HK-2 (cell line): ENCODE results near the gene OVAAL.
"Not testable (repeated sequence)": the region's sequence is repeated elsewhere in the genome, so short reads cannot be mapped to it uniquely, and the experiment has no call there.

Experiments used
- DNase-seq: peaks from one replicate; pipeline ENCODE4 v3.0.0-alpha.2; 2018; ENCODE audit not compliant: unreplicated experiment

OVAAL gene

GRCh38 chr1:180540697-180541594 lies 17.8 kb upstream of the OVAAL start:
- DNase-seq: no peak

DNA sequence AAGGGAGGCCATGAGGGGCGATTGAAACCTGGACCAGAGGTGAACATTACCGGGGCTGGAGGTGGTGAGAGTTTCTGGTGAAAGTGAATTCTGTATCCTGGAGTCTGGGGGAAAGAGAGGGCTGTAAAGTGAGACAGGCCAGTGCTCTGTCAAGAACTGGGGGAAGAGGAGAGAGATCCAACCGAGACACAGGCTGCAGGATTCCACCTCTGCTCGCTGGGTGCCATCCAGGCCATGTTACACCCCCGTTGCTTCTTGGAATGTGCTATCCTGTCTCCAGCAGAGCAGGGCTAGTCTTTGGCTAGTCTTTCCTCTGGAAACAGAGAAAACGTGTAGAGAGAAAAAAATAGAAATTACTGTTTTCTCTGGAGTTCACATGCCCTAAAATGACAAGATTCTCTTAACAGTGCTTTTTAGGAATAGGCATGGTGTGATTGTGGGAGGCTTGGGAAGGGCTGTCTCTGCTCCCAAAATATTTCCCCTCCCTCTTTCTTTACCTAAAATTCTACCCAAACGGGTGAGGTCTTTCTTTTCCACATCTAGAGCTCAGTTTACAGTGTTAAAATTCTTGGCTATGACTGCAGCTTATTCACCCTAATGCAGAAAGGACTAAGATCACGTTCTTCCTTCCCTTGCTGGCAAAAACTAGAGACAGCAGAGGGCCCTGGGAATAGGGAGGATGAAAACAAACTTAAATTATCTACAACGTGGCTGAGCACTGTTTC lies 16.5 kb upstream of the OVAAL start:
- no peak for DNase-seq

DNA sequence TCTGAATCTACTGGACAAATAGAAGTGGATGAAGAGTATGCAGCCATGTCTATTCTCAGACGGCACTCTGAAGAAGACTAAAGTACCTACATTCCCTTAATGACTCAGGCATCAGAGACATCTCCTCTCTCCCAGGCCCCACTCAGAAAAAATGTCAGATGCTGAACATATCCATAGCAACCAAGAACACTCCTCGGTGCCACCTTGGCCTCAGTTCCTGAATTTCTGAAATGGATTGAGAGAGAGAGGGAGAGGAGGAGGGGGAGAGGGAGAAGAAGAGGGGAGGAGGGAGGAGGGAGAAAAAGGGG lies 16.0 kb upstream of the OVAAL start:
- no peak for DNase-seq

DNA sequence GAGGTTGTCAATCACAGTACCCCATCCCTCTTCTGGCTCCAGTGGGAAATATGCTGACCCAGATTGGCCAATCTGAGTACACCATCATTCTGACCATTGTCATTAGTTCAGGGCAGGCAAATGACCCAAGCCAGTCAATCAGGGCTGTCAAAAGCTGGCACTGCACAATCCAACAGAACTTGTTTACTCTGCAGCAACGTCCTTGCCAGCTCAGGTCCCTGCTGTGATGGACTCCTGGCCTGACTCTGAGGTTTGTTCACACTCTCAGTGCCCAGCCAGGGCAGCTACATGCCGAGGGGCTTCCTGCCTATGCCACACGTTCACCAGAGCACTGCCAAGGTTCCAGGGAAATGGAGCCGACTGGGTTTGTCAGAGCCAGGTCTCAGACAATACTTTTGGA lies 14.7 kb upstream of the OVAAL start:
- DNase-seq: no peak

GRCh38 chr1:180545991-180546390 lies 12.8 kb upstream of the OVAAL start:
- no peak for DNase-seq

GRCh38 chr1:180548686-180549317 lies 10.0 kb upstream of the OVAAL start:
- DNase-seq: no peak

DNA sequence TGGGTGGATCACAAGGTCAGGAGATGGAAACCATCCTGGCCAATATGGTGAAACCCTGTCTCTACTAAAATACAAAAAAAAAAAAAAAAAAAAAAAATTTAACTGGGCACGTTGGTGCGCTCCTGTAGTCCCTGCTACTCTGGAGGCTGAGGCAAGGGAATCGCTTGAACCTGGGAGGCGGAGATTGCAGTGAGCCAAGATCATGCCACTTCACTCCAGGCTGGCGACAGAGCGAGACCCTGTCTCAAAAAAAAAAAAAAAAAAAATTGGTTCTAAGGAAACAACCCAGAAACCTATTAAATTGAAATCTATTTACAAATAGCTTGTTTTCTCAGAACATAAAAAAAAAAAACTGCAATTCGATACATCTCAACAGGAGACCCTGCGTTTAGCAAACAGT lies 9.0 kb upstream of the OVAAL start:
- not testable (repeated sequence) for DNase-seq

GRCh38 chr1:180550241-180550640 lies 8.5 kb upstream of the OVAAL start:
- DNase-seq: no peak

GRCh38 chr1:180551997-180552396 lies 6.8 kb upstream of the OVAAL start:
- DNase-seq: no peak

DNA sequence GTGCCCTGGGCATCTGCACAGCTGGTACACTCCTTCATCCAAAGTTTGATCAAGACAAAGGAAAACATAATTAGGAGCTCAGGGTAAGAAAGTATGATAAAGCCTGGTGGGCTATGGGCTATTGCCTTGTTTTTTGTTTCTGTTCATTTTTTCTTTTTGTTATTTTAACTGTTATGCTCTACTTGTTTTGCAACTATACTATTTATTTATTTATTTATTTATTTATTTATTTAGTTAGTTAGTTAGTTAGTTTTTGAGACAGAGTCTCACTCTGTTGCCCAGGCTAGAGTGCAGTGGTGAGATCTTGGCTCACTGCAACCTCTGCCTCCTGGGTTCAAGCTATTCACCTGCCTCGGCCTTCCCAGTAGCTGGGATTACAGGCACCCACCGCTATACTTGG lies 5.7 kb upstream of the OVAAL start:
- DNase-seq: not testable (repeated sequence)

GRCh38 chr1:180555411-180555810 lies 3.4 kb upstream of the OVAAL start:
- no peak for DNase-seq

DNA sequence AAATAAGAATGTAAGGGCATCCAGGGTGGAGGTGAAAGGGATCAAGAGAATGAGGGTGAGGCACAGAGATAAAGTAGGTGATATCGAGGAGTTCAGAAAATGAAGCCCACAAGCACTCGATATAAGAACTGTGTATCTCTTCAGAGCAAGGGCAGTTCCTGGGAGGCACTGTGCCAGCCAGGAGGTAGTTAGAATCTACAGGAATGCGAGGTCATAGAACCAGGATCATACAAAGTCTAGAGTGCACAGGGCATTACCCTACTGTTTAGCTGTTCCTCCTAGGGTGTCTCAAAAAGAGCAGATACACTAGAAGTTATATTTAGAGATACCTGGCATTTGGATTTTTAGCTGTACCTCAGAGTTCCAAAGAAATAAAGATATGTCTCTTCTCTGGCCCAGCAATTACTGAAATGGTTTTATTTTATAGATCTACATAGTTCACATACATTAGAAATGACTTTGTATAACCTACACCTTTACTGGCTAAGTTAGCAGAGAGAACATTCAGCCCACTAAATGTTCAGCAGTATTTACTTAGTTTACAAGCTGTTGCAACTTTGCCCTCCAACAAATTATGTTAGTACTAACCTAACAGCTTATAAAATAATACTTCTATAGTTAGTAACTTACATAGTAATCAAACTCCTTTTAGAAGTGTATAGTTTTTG lies 1.6 kb downstream of the OVAAL start:
- DNase-seq: no peak

DNA sequence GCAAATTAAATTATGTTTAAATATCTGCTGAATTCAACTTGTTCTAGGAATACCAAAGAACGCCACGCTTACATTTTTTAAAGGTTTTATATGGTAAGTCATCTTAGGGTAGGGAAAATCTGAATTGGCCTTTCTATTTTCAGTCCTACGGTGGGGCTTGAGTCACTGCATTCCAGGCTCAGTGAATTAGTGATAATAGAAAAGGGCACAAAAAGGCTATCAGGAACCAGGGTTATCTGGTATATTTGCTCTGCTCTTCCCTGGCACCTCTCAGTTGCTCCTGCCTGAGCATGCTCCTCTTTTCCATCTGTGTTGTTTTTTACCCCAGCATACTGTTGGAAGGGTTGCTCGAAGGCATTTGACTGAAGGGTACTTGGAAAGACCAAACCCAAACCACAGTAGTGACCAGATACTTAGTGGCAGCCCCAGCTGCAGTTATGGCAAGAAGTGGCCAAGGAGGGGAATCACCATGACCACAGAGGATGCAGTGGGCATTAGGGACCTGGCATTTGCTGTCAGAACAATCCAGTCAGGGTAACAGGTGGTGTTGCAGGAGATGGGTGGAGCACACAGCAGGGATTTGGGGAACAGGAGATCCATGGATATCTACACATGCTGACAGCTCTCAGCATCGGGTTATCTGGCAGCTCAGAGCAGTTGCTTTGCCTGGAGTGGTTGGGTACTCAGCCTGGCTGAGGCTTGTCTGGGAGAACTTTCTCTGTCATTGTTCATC lies 2.3 kb downstream of the OVAAL start:
- DNase-seq: no peak

GRCh38 chr1:180562640-180563025 lies 3.9 kb downstream of the OVAAL start:
- no peak for DNase-seq

- DNase-seq: peak; percentile 31
These were observed 4.5 kb downstream of the OVAAL start for GRCh38 chr1:180563026-180563827.

DNA sequence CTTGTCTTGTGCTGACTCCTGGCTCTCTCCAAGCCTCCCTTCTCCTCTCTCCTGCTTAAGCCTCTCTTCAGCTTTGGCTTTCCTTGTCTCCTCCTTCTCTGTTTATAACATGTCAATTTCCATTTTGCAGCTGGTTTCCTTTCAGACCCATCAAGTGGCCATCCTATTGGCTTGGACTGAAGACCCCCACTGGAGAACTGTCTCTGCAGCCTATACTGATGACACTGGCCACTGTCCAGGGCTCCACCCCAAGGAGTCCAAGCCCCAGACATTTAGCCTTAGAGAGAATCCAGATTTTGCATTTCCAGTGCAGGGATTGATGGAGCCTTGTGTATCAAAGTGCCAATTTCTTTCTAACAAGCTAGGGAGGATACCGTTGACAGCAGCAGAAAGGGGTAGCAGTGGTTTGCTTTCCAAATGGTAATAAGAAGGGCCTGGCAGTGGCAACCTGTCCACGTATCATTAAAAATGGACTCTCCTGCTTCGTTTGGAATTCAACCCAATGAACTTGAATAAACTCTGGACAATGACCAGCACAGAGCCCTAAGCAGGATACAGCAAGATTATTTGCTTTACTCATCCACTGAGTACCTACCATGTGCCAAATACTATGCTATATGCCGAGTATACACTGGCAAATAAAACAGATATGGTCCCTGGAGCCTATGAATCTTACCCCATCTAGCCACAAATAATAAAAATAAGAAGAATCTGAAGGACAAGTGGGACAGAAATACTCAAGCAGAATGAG lies 6.5 kb downstream of the OVAAL start:
- DNase-seq: no peak

- no peak for DNase-seq
These were observed 7.3 kb downstream of the OVAAL start for GRCh38 chr1:180566026-180566425.

- no peak for DNase-seq
These were observed 7.7 kb downstream of the OVAAL start for GRCh38 chr1:180566495-180566894.

- no peak for DNase-seq
These were observed 8.9 kb downstream of the OVAAL start for GRCh38 chr1:180567654-180568053.

- no peak for DNase-seq
These were observed 9.4 kb downstream of the OVAAL start for GRCh38 chr1:180568184-180568583.
